Effector memory CD8-positive, alpha-beta T cell (primary cell): ENCODE results near the gene ZNF784.
A peak's percentile ranks its signal among the peaks of the same experiment; 100 is the strongest.
"Not testable (repeated sequence)": the region's sequence is repeated elsewhere in the genome, so short reads cannot be mapped to it uniquely, and the experiment has no call there.

Experiments used
- ATAC-seq: fragments of 150-1000 bp; cut with Tn5 transposase; replicated peaks from 2 replicates; pipeline ENCODE4 v1.10.0; 2021; ENCODE audit warnings: mild to moderate bottlenecking, moderate library complexity
- DNase-seq, 3 experiments: peaks; one replicate each; pipeline ENCODE4 v3.0.0; 2021
- H3K27ac Mint-ChIP-seq, 2 donors: one replicate each; pipeline ENCODE4 v1.8.0; 2022; ENCODE audit warnings: mild to moderate bottlenecking in 2 of 2, mixed read lengths in 2 of 2, moderate library complexity in 2 of 2
- H3K27me3 Mint-ChIP-seq, 2 donors: one replicate each; pipeline ENCODE4 v1.8.0; 2022; ENCODE audit warnings: mixed read lengths in 2 of 2
- H3K36me3 Mint-ChIP-seq: one replicate; pipeline ENCODE4 v1.8.0; 2022; ENCODE audit warnings: mild to moderate bottlenecking, moderate library complexity, mixed read lengths; ENCODE audit not compliant: insufficient read depth
- H3K4me1 Mint-ChIP-seq, 2 donors: one replicate each; pipeline ENCODE4 v1.8.0; 2022; ENCODE audit warnings: low read depth in 2 of 2, mixed read lengths in 2 of 2
- H3K4me3 Mint-ChIP-seq, 2 donors: one replicate each; pipeline ENCODE4 v1.8.0; 2022; ENCODE audit warnings: mild to moderate bottlenecking in 2 of 2, mixed read lengths in 2 of 2, moderate library complexity in 2 of 2
- H3K9me3 Mint-ChIP-seq, 2 donors: one replicate each; pipeline ENCODE4 v1.8.0; 2022; ENCODE audit warnings: mixed read lengths in 2 of 2

ZNF784 gene

GRCh38 chr19:55582284-55582683 is 42.1 kb downstream of the ZNF784 start:
- H3K36me3 Mint-ChIP-seq, H3K9me3 Mint-ChIP-seq, DNase-seq, ATAC-seq, H3K4me3 Mint-ChIP-seq, H3K27me3 Mint-ChIP-seq: not testable (repeated sequence)
- H3K27ac Mint-ChIP-seq: peak overlapping the region in 1 of 2 donors; percentile 98
- H3K4me1 Mint-ChIP-seq: peaks cover 24 to 35% of the 10 kb centered on the region in 2 donors

GRCh38 chr19:55581823-55582223 is 42.5 kb downstream of the ZNF784 start:
- H3K27me3 Mint-ChIP-seq: no peaks in the 10 kb centered on the region
- H3K36me3 Mint-ChIP-seq: peaks cover 2% of the 10 kb centered on the region
- DNase-seq (no peak), ATAC-seq (no peak)
- peaks cover 20 to 31% of the 10 kb centered on the region in 2 donors for H3K4me1 Mint-ChIP-seq
- peak overlapping the region; percentile 81 to 98 for H3K27ac Mint-ChIP-seq
- H3K9me3 Mint-ChIP-seq: peaks cover 0 to 3% of the 10 kb centered on the region in 2 donors
- H3K4me3 Mint-ChIP-seq: peak overlapping the region; percentile 72 to 91

- Mint-ChIP-seq H3K9me3 (peaks cover 0 to 3% of the 10 kb centered on the region in 2 donors), H3K36me3 (peaks cover 4% of the 10 kb centered on the region), H3K27me3 (no peaks in the 10 kb centered on the region), H3K27ac (peak overlapping the region; percentile 81 to 98), H3K4me1 (peaks cover 20 to 26% of the 10 kb centered on the region in 2 donors), H3K4me3 (peak overlapping the region; percentile 72 to 91)
- ATAC-seq (no peak), DNase-seq (no peak)
Observed at GRCh38 chr19:55581145-55581822, 43.1 kb downstream of the ZNF784 start.

GRCh38 chr19:55580628-55581144 is 43.7 kb downstream of the ZNF784 start, which contains the start of gene ZNF579:
Gene ZNF579 (minus strand): TSS chr19:55580848. CDS start chr19:55579639, 1,209 bp downstream.
- Mint-ChIP-seq H3K9me3 (peaks cover 0 to 3% of the 10 kb centered on the region in 2 donors), H3K36me3 (peaks cover 4% of the 10 kb centered on the region), H3K4me1 (peaks cover 20 to 21% of the 10 kb centered on the region in 2 donors), H3K27me3 (no peaks in the 10 kb centered on the region), H3K4me3 (peak within 1 kb of the TSS; percentile 72 to 91), H3K27ac (peak within 1 kb of the TSS; percentile 81 to 98)
- ATAC-seq: peak; percentile 77
- DNase-seq: peak; percentile 57 to 64 (median 59)

- ATAC-seq (peak; percentile 39), DNase-seq (no peak)
- H3K9me3 Mint-ChIP-seq: peaks cover 0 to 3% of the 10 kb centered on the region in 2 donors
- H3K4me1 Mint-ChIP-seq: peaks cover 14 to 17% of the 10 kb centered on the region in 2 donors
- H3K36me3 Mint-ChIP-seq: peaks cover 4% of the 10 kb centered on the region
- H3K4me3 Mint-ChIP-seq: peak overlapping the region; percentile 72 to 91
- peak overlapping the region; percentile 81 to 98 for H3K27ac Mint-ChIP-seq
- no peaks in the 10 kb centered on the region for H3K27me3 Mint-ChIP-seq
Observed at GRCh38 chr19:55579766-55580621, 44.4 kb downstream of the ZNF784 start.

DNA sequence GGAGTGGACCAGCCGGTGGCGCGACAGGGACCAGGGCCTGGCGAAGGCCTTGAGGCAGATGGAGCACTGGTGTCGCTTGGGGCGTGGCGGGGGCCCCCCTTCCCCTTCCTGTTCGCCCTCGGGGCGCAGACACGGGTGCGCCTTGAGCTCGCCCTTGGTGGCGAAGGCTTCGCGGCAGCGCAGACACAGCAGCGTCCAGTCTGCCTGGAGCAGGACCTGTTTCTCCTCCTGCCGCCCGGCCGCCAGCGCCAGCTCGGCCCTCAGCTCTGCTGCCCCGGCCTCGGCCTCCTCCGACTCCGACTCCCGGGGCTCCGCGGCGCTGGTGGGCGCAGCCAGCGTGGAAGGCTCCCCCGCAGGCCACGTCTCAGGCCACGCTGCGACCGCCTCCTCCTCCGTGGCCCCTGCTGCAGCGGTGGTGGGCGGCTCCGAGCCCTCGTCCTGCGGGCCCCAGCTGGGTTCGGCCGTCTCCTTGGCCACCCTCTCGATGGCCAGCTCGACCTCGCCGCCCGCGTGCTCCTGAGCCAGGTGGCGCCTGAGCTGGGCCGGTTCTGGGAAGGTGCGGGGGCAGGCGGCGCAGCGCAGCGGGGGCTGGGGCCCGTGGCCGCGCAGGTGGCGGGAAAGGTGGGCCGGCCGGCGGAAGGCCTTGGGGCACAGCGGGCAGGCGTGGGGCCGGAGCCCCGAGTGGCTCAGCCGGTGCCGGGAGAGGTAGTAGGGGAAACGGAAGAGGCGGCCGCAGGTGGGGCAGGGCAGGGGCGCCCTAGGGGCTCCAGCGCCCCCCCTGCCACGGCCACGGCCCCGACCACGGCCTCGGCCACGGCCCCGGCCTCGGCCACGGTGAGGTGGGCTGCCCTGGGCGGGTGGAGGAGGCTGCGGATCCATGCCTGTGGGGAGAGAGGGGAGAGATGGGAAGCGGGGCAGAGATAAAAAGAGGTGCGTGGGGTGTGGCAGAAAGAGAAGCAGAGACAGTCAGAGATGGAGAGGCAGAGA is 45.3 kb downstream of the ZNF784 start:
- no peak for ATAC-seq
- H3K4me3 Mint-ChIP-seq: peak overlapping the region; percentile 72 to 91
- DNase-seq: no peak
- peak overlapping the region; percentile 81 to 98 for H3K27ac Mint-ChIP-seq
- H3K9me3 Mint-ChIP-seq: peaks cover 0 to 3% of the 10 kb centered on the region in 2 donors
- peaks cover 14 to 17% of the 10 kb centered on the region in 2 donors for H3K4me1 Mint-ChIP-seq
- no peaks in the 10 kb centered on the region for H3K27me3 Mint-ChIP-seq
- peaks cover 4% of the 10 kb centered on the region for H3K36me3 Mint-ChIP-seq

GRCh38 chr19:55578031-55578760 is 46.2 kb downstream of the ZNF784 start:
- Mint-ChIP-seq H3K36me3 (peaks cover 4% of the 10 kb centered on the region), H3K27me3 (no peaks in the 10 kb centered on the region), H3K27ac (no peak overlapping the region), H3K4me1 (peaks cover 14 to 17% of the 10 kb centered on the region in 2 donors), H3K4me3 (no peak overlapping the region), H3K9me3 (peaks cover 0 to 3% of the 10 kb centered on the region in 2 donors)
- no peak for ATAC-seq
- DNase-seq: no peak

DNA sequence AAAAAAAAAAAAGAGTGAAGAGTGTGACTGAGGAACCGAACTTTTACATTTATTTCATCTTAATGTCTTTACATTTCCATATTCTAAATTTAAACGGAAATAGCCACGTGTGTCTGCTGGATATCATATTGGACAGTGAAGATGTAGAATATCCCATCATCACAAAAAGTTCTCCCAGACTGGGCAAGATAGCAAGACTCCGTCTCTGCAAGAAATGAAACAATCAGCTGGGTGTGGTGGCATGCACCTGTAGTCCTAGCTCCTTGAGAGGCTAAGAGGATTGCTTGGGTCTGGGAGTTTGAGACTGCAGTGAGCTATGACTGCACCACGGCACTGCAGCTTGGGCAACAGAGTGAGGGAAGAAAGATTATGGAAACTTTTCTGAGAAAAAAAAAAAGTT is 47.6 kb downstream of the ZNF784 start:
- no peak overlapping the region for H3K27ac Mint-ChIP-seq
- ATAC-seq: no peak
- DNase-seq: no peak
- H3K4me1 Mint-ChIP-seq: peaks cover 14 to 15% of the 10 kb centered on the region in 2 donors
- H3K27me3 Mint-ChIP-seq: no peaks in the 10 kb centered on the region
- H3K36me3 Mint-ChIP-seq: peaks cover 4% of the 10 kb centered on the region
- peaks cover 0 to 3% of the 10 kb centered on the region in 2 donors for H3K9me3 Mint-ChIP-seq
- no peak overlapping the region for H3K4me3 Mint-ChIP-seq

GRCh38 chr19:55573929-55574328 is 50.4 kb downstream of the ZNF784 start:
- ATAC-seq, DNase-seq, H3K9me3 Mint-ChIP-seq, H3K4me3 Mint-ChIP-seq, H3K27ac Mint-ChIP-seq, H3K4me1 Mint-ChIP-seq, H3K27me3 Mint-ChIP-seq, H3K36me3 Mint-ChIP-seq: not testable (repeated sequence)
